ENCODE data around the gene TRPM3.

TRPM3 gene

GRCh38 chr9:70694758-70695157 is 426.7 kb downstream of the TRPM3 start:
- TF ChIP-seq CTCF (IDR thresholded peaks at IDR 0.05; ENCODE audit: low read depth, low read length), result no peak
- H3K4me3 ChIP-seq (ENCODE audit: low read depth, low read length), result no peak overlapping the region

DNA sequence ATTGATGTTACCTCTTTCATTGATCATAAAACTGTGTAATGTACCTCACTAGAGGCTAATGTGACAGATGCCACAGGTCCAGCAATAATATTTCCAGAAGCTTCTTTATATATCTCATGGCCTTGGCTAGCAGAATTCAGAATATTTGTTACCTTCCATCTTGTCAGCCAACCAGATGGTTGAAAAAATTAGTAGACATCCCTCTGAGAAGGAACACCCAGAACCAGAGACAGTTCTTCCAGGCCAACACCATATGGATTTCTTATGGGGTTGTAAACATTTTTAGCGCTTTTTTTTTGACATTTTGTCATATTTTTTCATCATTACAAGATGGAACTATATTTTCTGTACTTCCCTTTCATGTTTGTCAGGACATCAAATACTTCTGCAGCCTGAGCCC is 428.2 kb downstream of the TRPM3 start:
- no peak for TF ChIP-seq CTCF (IDR thresholded peaks at IDR 0.05; ENCODE audit: low read depth, low read length)

GRCh38 chr9:70692431-70692830 is 429.0 kb downstream of the TRPM3 start:
- H3K4me3 ChIP-seq (ENCODE audit: low read depth, low read length), result no peak overlapping the region
- TF ChIP-seq CTCF (IDR thresholded peaks at IDR 0.05; ENCODE audit: low read depth, low read length), result no peak

More for the DNA sequence above, 428.2 kb downstream of the TRPM3 start:
- no peak overlapping the region for H3K4me3 ChIP-seq (ENCODE audit: low read depth, low read length)

GRCh38 chr9:70688704-70689103 is 432.7 kb downstream of the TRPM3 start:
- H3K4me3 ChIP-seq (ENCODE audit: low read depth, low read length), result no peak overlapping the region
- no peak for TF ChIP-seq CTCF (IDR thresholded peaks at IDR 0.05; ENCODE audit: low read depth, low read length)

DNA sequence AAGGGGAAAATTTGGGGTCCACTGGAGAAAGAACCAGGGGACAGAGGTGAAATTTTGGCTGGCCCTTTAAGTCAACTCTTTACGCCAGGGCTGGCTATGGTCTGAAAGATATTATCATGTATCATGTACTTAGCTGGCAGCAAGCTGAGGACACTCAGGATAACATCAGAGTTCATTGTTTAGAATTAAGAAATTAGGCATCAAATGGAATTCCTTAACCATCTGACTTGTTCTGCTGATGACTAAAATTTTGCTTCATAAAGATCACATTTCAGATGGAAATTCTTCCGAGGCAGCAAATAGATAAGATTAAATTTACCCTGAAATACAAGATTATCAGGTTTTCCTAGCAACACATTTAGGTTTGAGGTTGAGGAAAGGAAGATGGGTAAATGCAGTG is 437.6 kb downstream of the TRPM3 start:
- H3K4me3 ChIP-seq (ENCODE audit: low read depth, low read length), result no peak overlapping the region
- no peak for TF ChIP-seq CTCF (IDR thresholded peaks at IDR 0.05; ENCODE audit: low read depth, low read length)

- no peak overlapping the region for H3K4me3 ChIP-seq (ENCODE audit: low read depth, low read length)
- TF ChIP-seq CTCF (IDR thresholded peaks at IDR 0.05; ENCODE audit: low read depth, low read length), result no peak
Observed at GRCh38 chr9:70682298-70682697, 439.1 kb downstream of the TRPM3 start.

- no peak overlapping the region for H3K4me3 ChIP-seq (ENCODE audit: low read depth, low read length)
- no peak for TF ChIP-seq CTCF (IDR thresholded peaks at IDR 0.05; ENCODE audit: low read depth, low read length)
Observed at GRCh38 chr9:70679845-70680244, 441.6 kb downstream of the TRPM3 start.

All from WI38 (cell line).